ENCODE measurements around the gene HES4. TPM values are rescaled to one million over a fixed set of nuclear protein-coding genes. Genes with fewer than 3 reads are reported as not detected.

The HES4 gene
- total and polyA plus RNA-seq, 2 of the 13 experiments (the other 11 are each of a cell fraction or from before 2014, with no cell fraction given), result 8.8 to 10.6 TPM

DNA sequence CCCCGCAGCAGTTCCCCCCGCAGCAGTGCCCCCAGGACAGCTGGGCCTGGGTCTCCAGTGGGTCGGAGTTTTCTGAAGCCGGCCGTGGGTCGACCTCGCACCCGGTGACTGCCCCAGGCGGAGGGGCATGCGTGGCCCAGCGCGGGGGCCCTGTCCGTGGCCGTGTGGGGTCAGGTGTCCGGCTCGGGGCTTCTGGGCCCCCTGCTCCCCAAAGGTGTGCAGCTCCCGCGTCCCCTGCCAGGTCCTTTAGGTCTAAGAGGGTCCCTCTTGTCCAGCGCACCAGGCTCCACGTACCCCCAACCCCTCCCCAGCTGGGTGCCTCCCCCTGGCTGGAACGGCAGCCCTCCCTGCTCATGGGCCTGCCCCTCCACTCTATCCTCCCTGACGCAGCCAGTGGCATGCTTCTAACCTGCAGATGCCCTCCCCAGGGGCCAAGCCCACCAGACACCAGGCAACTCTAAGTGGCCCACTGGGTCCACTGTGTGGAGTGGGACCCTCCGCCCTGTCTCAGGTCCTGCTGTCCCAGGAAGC is 5.9 kb upstream of the HES4 start (continued):
- TF ChIP-seq, protein P1, sequence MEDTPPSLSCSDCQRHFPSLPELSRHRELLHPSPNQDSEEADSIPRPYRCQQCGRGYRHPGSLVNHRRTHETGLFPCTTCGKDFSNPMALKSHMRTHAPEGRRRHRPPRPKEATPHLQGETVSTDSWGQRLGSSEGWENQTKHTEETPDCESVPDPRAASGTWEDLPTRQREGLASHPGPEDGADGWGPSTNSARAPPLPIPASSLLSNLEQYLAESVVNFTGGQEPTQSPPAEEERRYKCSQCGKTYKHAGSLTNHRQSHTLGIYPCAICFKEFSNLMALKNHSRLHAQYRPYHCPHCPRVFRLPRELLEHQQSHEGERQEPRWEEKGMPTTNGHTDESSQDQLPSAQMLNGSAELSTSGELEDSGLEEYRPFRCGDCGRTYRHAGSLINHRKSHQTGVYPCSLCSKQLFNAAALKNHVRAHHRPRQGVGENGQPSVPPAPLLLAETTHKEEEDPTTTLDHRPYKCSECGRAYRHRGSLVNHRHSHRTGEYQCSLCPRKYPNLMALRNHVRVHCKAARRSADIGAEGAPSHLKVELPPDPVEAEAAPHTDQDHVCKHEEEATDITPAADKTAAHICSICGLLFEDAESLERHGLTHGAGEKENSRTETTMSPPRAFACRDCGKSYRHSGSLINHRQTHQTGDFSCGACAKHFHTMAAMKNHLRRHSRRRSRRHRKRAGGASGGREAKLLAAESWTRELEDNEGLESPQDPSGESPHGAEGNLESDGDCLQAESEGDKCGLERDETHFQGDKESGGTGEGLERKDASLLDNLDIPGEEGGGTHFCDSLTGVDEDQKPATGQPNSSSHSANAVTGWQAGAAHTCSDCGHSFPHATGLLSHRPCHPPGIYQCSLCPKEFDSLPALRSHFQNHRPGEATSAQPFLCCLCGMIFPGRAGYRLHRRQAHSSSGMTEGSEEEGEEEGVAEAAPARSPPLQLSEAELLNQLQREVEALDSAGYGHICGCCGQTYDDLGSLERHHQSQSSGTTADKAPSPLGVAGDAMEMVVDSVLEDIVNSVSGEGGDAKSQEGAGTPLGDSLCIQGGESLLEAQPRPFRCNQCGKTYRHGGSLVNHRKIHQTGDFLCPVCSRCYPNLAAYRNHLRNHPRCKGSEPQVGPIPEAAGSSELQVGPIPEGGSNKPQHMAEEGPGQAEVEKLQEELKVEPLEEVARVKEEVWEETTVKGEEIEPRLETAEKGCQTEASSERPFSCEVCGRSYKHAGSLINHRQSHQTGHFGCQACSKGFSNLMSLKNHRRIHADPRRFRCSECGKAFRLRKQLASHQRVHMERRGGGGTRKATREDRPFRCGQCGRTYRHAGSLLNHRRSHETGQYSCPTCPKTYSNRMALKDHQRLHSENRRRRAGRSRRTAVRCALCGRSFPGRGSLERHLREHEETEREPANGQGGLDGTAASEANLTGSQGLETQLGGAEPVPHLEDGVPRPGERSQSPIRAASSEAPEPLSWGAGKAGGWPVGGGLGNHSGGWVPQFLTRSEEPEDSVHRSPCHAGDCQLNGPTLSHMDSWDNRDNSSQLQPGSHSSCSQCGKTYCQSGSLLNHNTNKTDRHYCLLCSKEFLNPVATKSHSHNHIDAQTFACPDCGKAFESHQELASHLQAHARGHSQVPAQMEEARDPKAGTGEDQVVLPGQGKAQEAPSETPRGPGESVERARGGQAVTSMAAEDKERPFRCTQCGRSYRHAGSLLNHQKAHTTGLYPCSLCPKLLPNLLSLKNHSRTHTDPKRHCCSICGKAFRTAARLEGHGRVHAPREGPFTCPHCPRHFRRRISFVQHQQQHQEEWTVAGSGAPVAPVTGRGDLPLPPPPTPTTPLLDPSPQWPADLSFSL (CRISPR knock-in tag; IDR thresholded peaks at IDR 0.05), result no peak
- TF ChIP-seq HES4 (CRISPR knock-in tag; IDR thresholded peaks at IDR 0.05; ENCODE audit: borderline replicate concordance) (peak; percentile 68; the same call in 1 of the 2 replicates), ZNF605 (CRISPR knock-in tag; IDR thresholded peaks at IDR 0.05) (no peak), AGO2 (optimal IDR thresholded peaks at IDR 0.05; ENCODE audit: low read depth, low read length) (peak; percentile 84), ZFX (CRISPR knock-in tag; IDR thresholded peaks at IDR 0.05; ENCODE audit: low read depth) (no peak), NCOA2 (CRISPR knock-in tag; IDR thresholded peaks at IDR 0.05) (no peak), GATA4 (IDR thresholded peaks at IDR 0.05; ENCODE audit: borderline replicate concordance, low read depth) (no peak), ZFP62 (CRISPR knock-in tag; IDR thresholded peaks at IDR 0.05) (no peak), EZH2 (conservative IDR thresholded peaks at IDR 0.05; ENCODE audit: low read depth, low read length) (no peak), SCMH1 (CRISPR knock-in tag; IDR thresholded peaks at IDR 0.05; ENCODE audit: borderline replicate concordance) (no peak), ATF7-NPFF (CRISPR knock-in tag; IDR thresholded peaks at IDR 0.05; ENCODE audit: low read depth) (no peak; the same call in 1 of the 2 replicates)
- TF ChIP-seq, protein P2, sequence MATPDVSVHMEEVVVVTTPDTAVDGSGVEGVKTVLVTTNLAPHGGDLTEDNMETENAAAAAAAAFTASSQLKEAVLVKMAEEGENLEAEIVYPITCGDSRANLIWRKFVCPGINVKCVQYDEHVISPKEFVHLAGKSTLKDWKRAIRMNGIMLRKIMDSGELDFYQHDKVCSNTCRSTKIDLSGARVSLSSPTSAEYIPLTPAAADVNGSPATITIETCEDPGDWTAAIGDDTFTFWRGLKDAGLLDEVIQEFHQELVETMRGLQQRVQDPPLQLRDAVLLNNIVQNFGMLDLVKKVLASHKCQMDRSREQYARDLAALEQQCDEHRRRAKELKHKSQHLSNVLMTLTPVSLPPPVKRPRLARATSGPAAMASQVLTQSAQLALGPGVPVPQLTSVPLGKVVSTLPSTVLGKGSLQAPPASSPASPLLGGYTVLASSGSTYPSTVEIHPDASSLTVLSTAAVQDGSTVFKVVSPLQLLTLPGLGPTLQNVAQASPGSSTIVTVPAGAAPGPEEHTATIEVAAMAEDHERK (CRISPR knock-in tag; IDR thresholded peaks at IDR 0.05; ENCODE audit: low read depth), result no peak
- TF ChIP-seq, protein P3, sequence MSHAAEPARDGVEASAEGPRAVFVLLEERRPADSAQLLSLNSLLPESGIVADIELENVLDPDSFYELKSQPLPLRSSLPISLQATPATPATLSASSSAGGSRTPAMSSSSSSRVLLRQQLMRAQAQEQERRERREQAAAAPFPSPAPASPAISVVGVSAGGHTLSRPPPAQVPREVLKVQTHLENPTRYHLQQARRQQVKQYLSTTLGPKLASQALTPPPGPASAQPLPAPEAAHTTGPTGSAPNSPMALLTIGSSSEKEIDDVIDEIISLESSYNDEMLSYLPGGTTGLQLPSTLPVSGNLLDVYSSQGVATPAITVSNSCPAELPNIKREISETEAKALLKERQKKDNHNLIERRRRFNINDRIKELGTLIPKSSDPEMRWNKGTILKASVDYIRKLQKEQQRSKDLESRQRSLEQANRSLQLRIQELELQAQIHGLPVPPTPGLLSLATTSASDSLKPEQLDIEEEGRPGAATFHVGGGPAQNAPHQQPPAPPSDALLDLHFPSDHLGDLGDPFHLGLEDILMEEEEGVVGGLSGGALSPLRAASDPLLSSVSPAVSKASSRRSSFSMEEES (CRISPR knock-in tag; IDR thresholded peaks at IDR 0.05), result no peak
- TF ChIP-seq, protein P4, sequence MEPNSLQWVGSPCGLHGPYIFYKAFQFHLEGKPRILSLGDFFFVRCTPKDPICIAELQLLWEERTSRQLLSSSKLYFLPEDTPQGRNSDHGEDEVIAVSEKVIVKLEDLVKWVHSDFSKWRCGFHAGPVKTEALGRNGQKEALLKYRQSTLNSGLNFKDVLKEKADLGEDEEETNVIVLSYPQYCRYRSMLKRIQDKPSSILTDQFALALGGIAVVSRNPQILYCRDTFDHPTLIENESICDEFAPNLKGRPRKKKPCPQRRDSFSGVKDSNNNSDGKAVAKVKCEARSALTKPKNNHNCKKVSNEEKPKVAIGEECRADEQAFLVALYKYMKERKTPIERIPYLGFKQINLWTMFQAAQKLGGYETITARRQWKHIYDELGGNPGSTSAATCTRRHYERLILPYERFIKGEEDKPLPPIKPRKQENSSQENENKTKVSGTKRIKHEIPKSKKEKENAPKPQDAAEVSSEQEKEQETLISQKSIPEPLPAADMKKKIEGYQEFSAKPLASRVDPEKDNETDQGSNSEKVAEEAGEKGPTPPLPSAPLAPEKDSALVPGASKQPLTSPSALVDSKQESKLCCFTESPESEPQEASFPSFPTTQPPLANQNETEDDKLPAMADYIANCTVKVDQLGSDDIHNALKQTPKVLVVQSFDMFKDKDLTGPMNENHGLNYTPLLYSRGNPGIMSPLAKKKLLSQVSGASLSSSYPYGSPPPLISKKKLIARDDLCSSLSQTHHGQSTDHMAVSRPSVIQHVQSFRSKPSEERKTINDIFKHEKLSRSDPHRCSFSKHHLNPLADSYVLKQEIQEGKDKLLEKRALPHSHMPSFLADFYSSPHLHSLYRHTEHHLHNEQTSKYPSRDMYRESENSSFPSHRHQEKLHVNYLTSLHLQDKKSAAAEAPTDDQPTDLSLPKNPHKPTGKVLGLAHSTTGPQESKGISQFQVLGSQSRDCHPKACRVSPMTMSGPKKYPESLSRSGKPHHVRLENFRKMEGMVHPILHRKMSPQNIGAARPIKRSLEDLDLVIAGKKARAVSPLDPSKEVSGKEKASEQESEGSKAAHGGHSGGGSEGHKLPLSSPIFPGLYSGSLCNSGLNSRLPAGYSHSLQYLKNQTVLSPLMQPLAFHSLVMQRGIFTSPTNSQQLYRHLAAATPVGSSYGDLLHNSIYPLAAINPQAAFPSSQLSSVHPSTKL (CRISPR knock-in tag; IDR thresholded peaks at IDR 0.05), result no peak
- TF ChIP-seq, protein P5, sequence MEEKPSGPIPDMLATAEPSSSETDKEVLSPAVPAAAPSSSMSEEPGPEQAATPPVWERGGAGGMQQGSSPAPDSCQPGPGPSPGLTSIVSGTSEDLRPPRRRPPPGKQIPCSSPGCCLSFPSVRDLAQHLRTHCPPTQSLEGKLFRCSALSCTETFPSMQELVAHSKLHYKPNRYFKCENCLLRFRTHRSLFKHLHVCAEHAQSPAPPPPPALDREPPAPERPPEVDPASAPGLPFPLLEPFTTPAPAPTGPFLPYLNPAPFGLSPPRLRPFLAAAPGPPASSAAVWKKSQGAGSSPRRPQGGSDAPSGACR (CRISPR knock-in tag; IDR thresholded peaks at IDR 0.05), result no peak; the same call in 1 of the 2 replicates

Data from HepG2 (cell line).